HG03558 (cell line): Measurements from ENCODE around the gene EXOC6B.

Experiments
- ATAC-seq: cut with Tn5 transposase; IDR thresholded peaks from one replicate; pipeline ENCODE4 v1.9.1; 2021; ENCODE audit warnings: moderate number of reproducible peaks; ENCODE audit not compliant: unreplicated experiment; ENCODE audit errors: extremely low read depth

Gene EXOC6B

GRCh38 chr2:72255540-72255939 is 570.3 kb downstream of the EXOC6B start:
- ATAC-seq, result no peak

GRCh38 chr2:72254831-72255451 is 570.9 kb downstream of the EXOC6B start:
- ATAC-seq, result no peak

- no peak for ATAC-seq
Measured at GRCh38 chr2:72238311-72238710, 587.5 kb downstream of the EXOC6B start.

- ATAC-seq, result no peak
Measured at GRCh38 chr2:72237549-72237948, 588.3 kb downstream of the EXOC6B start.

- no peak for ATAC-seq
Measured at GRCh38 chr2:72236445-72237067, 589.3 kb downstream of the EXOC6B start.

GRCh38 chr2:72235497-72236415 is 590.1 kb downstream of the EXOC6B start:
- ATAC-seq, result no peak

GRCh38 chr2:72233211-72233610 is 592.6 kb downstream of the EXOC6B start:
- ATAC-seq, result no peak

- no peak for ATAC-seq
Measured at GRCh38 chr2:72222829-72223564, 602.8 kb downstream of the EXOC6B start.

- no peak for ATAC-seq
Measured at GRCh38 chr2:72220170-72220569, 605.7 kb downstream of the EXOC6B start.

- ATAC-seq, result no peak
Measured at GRCh38 chr2:72214429-72215143, 611.2 kb downstream of the EXOC6B start.

- no peak for ATAC-seq
Measured at GRCh38 chr2:72212486-72212855, 613.4 kb downstream of the EXOC6B start.

- no peak for ATAC-seq
Measured at GRCh38 chr2:72211777-72212485, 613.9 kb downstream of the EXOC6B start.

- no peak for ATAC-seq
Measured at GRCh38 chr2:72211350-72211749, 614.5 kb downstream of the EXOC6B start.

GRCh38 chr2:72210470-72210869 is 615.4 kb downstream of the EXOC6B start:
- no peak for ATAC-seq

- no peak for ATAC-seq
Measured at GRCh38 chr2:72208225-72208624, 617.6 kb downstream of the EXOC6B start.

- ATAC-seq, result no peak
Measured at GRCh38 chr2:72207334-72207733, 618.5 kb downstream of the EXOC6B start.

GRCh38 chr2:72205504-72205881 is 620.3 kb downstream of the EXOC6B start:
- ATAC-seq, result no peak

GRCh38 chr2:72204786-72205503 is 620.9 kb downstream of the EXOC6B start:
- no peak for ATAC-seq
